Measurements from ENCODE around the gene NKPD1. TPM values are rescaled to one million over a fixed set of nuclear protein-coding genes. Genes with fewer than 3 reads are reported as not detected.

NKPD1 gene
- total and polyA plus RNA-seq, 10 of the 15 experiments (the other 5 are each of a cell fraction or from before 2014, with no cell fraction given): 0.05 to 0.18 (median 0.06) TPM; not detected in 7

- TF ChIP-seq ZBTB11 (CRISPR knock-in tag; IDR thresholded peaks at IDR 0.05) (no peak), MLLT1 (IDR thresholded peaks at IDR 0.05) (no peak)
These were observed 1.9 kb upstream of the NKPD1 start (continued) for GRCh38 chr19:45162608-45163143.

GRCh38 chr19:45161738-45162607, 1.2 kb upstream of the NKPD1 start:
- no TSS peak for BruUV-seq (replicated peaks)
- Histone ChIP-seq H3K36me3 (ENCODE audit: control insufficient read depth in 2 of 2, insufficient read depth in 2 of 2, low read length in 1 of 2) (no peaks in the 10 kb centered on the region), H4K20me1 (ENCODE audit: control insufficient read depth, insufficient read depth) (no peaks in the 10 kb centered on the region), H2AFZ (ENCODE audit: control insufficient read depth, low read depth, low read length) (no peak overlapping the region), H3K4me1 (ENCODE audit: control insufficient read depth, insufficient read depth, low read length) (peaks cover 18% of the 10 kb centered on the region), H3K9ac (ENCODE audit: control insufficient read depth, insufficient read depth, low read length) (no peak overlapping the region), H3K27ac (ENCODE audit: control insufficient read depth, insufficient read depth) (no peak overlapping the region), H3K27me3 (replicated peaks in 1 of 2; ENCODE audit: control insufficient read depth in 2 of 2, insufficient read depth in 2 of 2, low read length in 1 of 2) (no peaks in the 10 kb centered on the region; a peak in 1 of 4 replicates), H3K4me2 (ENCODE audit: control insufficient read depth, insufficient read depth) (no peak overlapping the region), H3K4me3 (no peak overlapping the region), H3K9me3 (replicated peaks; ENCODE audit: control insufficient read depth, insufficient read depth, low read length) (no peaks in the 10 kb centered on the region), H3K79me2 (ENCODE audit: control insufficient read depth, insufficient read depth, low read length) (no peaks in the 10 kb centered on the region)
- FAIRE-seq (no peak), ATAC-seq (no peak), DNase-seq (ENCODE audit: low read depth, low spot score) (no peak)
- POLR2A ChIA-PET: no interaction called here
- CTCF ChIA-PET: no interaction called here
- RAD21 ChIA-PET (ENCODE audit: unreplicated experiment): no interaction called here
- in situ Hi-C loops (cut with MboI): no loop called here
- SMC1A ChIA-PET (ENCODE audit: uncharacterized antibody, unreplicated experiment): interaction anchor here (0.9 kb wide), 1 partner anchor 16 kb away, joined by 4 read pairs; the partner anchor contains the start of genes BLOC1S3 and TRAPPC6A
- intact Hi-C loops (cut with micrococcal nuclease; ENCODE audit: unreplicated experiment): no loop called here
- 50% methylated on average over 32 of the region's 32 CpGs for WGBS (ENCODE audit: insufficient coverage, insufficient replicate concordance, low lambda C conversion rate, missing lambda C conversion rate)
- TF ChIP-seq RAD51 (IDR thresholded peaks at IDR 0.05) (no peak), NFXL1 (IDR thresholded peaks at IDR 0.05; ENCODE audit: borderline replicate concordance) (no peak), NRF1 (conservative IDR thresholded peaks at IDR 0.05; ENCODE audit: low read depth, low read length) (no peak), CBFB (IDR thresholded peaks at IDR 0.05; ENCODE audit: low read depth) (no peak), PML (IDR thresholded peaks at IDR 0.05; ENCODE audit: low read length) (no peak), ZBTB4 (CRISPR knock-in tag; IDR thresholded peaks at IDR 0.05) (no peak), MTA3 (IDR thresholded peaks at IDR 0.05; ENCODE audit: borderline replicate concordance, low read length) (no peak), RCOR1 (conservative IDR thresholded peaks at IDR 0.05; ENCODE audit: low read depth, low read length) (no peak), ZNF384 (IDR thresholded peaks at IDR 0.05; ENCODE audit: borderline replicate concordance, low read depth, low read length) (no peak), NFYA (IDR thresholded peaks at IDR 0.05; ENCODE audit: borderline replicate concordance, low read depth, low read length) (no peak), POLR2AphosphoS2 (IDR thresholded peaks at IDR 0.05; ENCODE audit: low read depth, low read length) (no peak), EED (IDR thresholded peaks at IDR 0.05; ENCODE audit: low read depth) (no peak)
